Measurements from ENCODE around the gene CISD3.

Gene CISD3

GRCh38 chr17:38729368-38729885 lies 714 bp upstream of the CISD3 start:
- no peak for DNase-seq

- DNase-seq, result no peak
These were observed 612 bp downstream of the CISD3 start for GRCh38 chr17:38730526-38731379.

GRCh38 chr17:38731526-38732294 lies 1.6 kb downstream of the CISD3 start:
- no peak for DNase-seq

GRCh38 chr17:38732376-38733281 lies 2.5 kb downstream of the CISD3 start:
- DNase-seq, result no peak

GRCh38 chr17:38733282-38733981 lies 3.3 kb downstream of the CISD3 start:
- DNase-seq, result no peak

- DNase-seq, result no peak
These were observed 4.1 kb downstream of the CISD3 start for GRCh38 chr17:38733982-38734973.

GRCh38 chr17:38735161-38735997 lies 5.2 kb downstream of the CISD3 start:
- peak; percentile 59 for DNase-seq

- no peak for DNase-seq
These were observed 8.0 kb downstream of the CISD3 start for GRCh38 chr17:38738007-38738662.

GRCh38 chr17:38738686-38739085 lies 8.5 kb downstream of the CISD3 start:
- DNase-seq, result no peak

GRCh38 chr17:38739305-38739704 lies 9.2 kb downstream of the CISD3 start:
- DNase-seq, result no peak

- no peak for DNase-seq
These were observed 9.9 kb downstream of the CISD3 start for GRCh38 chr17:38740044-38740443.

GRCh38 chr17:38740806-38741205 lies 10.7 kb downstream of the CISD3 start:
- DNase-seq, result no peak

- DNase-seq, result no peak
These were observed 11.3 kb downstream of the CISD3 start for GRCh38 chr17:38741461-38741860.

GRCh38 chr17:38741921-38742410 lies 11.8 kb downstream of the CISD3 start:
- no peak for DNase-seq

GRCh38 chr17:38742411-38743308 lies 12.5 kb downstream of the CISD3 start:
- DNase-seq, result no peak

GRCh38 chr17:38743556-38744171 lies 13.5 kb downstream of the CISD3 start:
- no peak for DNase-seq

- no peak for DNase-seq
These were observed 15.4 kb downstream of the CISD3 start for GRCh38 chr17:38745545-38745944.

Measured in NK-92 treated with Interleukin-12 subunit alpha and Interleukin-12 subunit beta, amount 100 ng/mL, for 24 hours (cell line).